ENCODE results near the gene KIAA1958.

GRCh38 chr9:112541685-112542084 is 55.1 kb downstream of the KIAA1958 start:
- TF ChIP-seq, protein P1, sequence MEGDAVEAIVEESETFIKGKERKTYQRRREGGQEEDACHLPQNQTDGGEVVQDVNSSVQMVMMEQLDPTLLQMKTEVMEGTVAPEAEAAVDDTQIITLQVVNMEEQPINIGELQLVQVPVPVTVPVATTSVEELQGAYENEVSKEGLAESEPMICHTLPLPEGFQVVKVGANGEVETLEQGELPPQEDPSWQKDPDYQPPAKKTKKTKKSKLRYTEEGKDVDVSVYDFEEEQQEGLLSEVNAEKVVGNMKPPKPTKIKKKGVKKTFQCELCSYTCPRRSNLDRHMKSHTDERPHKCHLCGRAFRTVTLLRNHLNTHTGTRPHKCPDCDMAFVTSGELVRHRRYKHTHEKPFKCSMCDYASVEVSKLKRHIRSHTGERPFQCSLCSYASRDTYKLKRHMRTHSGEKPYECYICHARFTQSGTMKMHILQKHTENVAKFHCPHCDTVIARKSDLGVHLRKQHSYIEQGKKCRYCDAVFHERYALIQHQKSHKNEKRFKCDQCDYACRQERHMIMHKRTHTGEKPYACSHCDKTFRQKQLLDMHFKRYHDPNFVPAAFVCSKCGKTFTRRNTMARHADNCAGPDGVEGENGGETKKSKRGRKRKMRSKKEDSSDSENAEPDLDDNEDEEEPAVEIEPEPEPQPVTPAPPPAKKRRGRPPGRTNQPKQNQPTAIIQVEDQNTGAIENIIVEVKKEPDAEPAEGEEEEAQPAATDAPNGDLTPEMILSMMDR (IDR thresholded peaks at IDR 0.05) = no peak
- TF ChIP-seq POLR2A (IDR thresholded peaks at IDR 0.05) = no peak

Measured in Peyer's patch (tissue), 4 donors.